HuH-7 (cell line): ENCODE measurements around the gene FIGN.

Source experiments
- DNase-seq: peaks from one replicate; pipeline ENCODE4 v3.0.0; 2011; ENCODE audit warnings: low spot score

FIGN gene

GRCh38 chr2:163664610-163665009 is 71.2 kb downstream of the FIGN start:
- no peak for DNase-seq

- DNase-seq: no peak
Observed at GRCh38 chr2:163662141-163662780, 73.5 kb downstream of the FIGN start.

- no peak for DNase-seq
Observed at GRCh38 chr2:163659224-163659623, 76.6 kb downstream of the FIGN start.

GRCh38 chr2:163658556-163658955 is 77.3 kb downstream of the FIGN start:
- DNase-seq: no peak

GRCh38 chr2:163657281-163657656 is 78.5 kb downstream of the FIGN start:
- no peak for DNase-seq

- no peak for DNase-seq
Observed at GRCh38 chr2:163656622-163657280, 79.1 kb downstream of the FIGN start.

- no peak for DNase-seq
Observed at GRCh38 chr2:163655667-163656066, 80.1 kb downstream of the FIGN start.

GRCh38 chr2:163652751-163653150 is 83.1 kb downstream of the FIGN start:
- DNase-seq: no peak

- no peak for DNase-seq
Observed at GRCh38 chr2:163649080-163649479, 86.7 kb downstream of the FIGN start.

- DNase-seq: no peak
Observed at GRCh38 chr2:163647300-163647699, 88.5 kb downstream of the FIGN start.

GRCh38 chr2:163646687-163647086 is 89.1 kb downstream of the FIGN start:
- DNase-seq: no peak

- DNase-seq: no peak
Observed at GRCh38 chr2:163644238-163644637, 91.6 kb downstream of the FIGN start.

- no peak for DNase-seq
Observed at GRCh38 chr2:163641986-163642385, 93.8 kb downstream of the FIGN start.

- no peak for DNase-seq
Observed at GRCh38 chr2:163640542-163641193, 95.1 kb downstream of the FIGN start.

- DNase-seq: no peak
Observed at GRCh38 chr2:163637871-163638270, 97.9 kb downstream of the FIGN start.

- no peak for DNase-seq
Observed at GRCh38 chr2:163633291-163633690, 102.5 kb downstream of the FIGN start.

- no peak for DNase-seq
Observed at GRCh38 chr2:163630836-163631235, 105.0 kb downstream of the FIGN start.

- DNase-seq: no peak
Observed at GRCh38 chr2:163626639-163627109, 109.1 kb downstream of the FIGN start.

- DNase-seq: no peak
Observed at GRCh38 chr2:163626208-163626607, 109.6 kb downstream of the FIGN start.

- no peak for DNase-seq
Observed at GRCh38 chr2:163625632-163626031, 110.2 kb downstream of the FIGN start.

GRCh38 chr2:163621445-163622004 is 114.3 kb downstream of the FIGN start:
- DNase-seq: no peak

GRCh38 chr2:163617517-163617916 is 118.3 kb downstream of the FIGN start:
- no peak for DNase-seq

GRCh38 chr2:163613266-163613731 is 122.5 kb downstream of the FIGN start:
- DNase-seq: no peak
